Right atrium auricular region (tissue), 2 donors: Measurements from ENCODE around the gene IRF9. TPM values are rescaled to one million over a fixed set of nuclear protein-coding genes. Genes with fewer than 3 reads are reported as not detected.

ENCODE experiments used
- DNase-seq: peaks from one replicate; pipeline ENCODE4 v3.0.0-alpha.2; 2019; ENCODE audit warnings: low spot score
- H3K27ac ChIP-seq, 2 donors: fragments of 200-600 bp; sonication (generic); 1 replicate in 1 of 2; 2 replicates in 1 of 2; pipeline ENCODE4 v1.5.1; 2016 to 2019
- H3K27me3 ChIP-seq, 2 donors: fragments of 200-600 bp; sonication (generic); one replicate each; pipeline versions ENCODE4 v1.5.1 to v1.6.0; 2017 to 2019
- H3K36me3 ChIP-seq: fragments of 200-600 bp; sonication (generic); one replicate; pipeline ENCODE4 v1.5.1; 2016
- H3K4me1 ChIP-seq, 2 donors: fragments of 200-600 bp; sonication (generic); one replicate each; pipeline versions ENCODE4 v1.5.1 to v1.6.0; 2017 to 2019
- H3K4me3 ChIP-seq, 2 donors: fragments of 200-600 bp; sonication (generic); 1 replicate in 1 of 2; 2 replicates in 1 of 2; pipeline ENCODE4 v1.5.1; 2017 to 2019; ENCODE audit warnings: mild to moderate bottlenecking in 1 of 2, moderate library complexity in 1 of 2
- H3K9me3 ChIP-seq, 2 donors: fragments of 200-600 bp; sonication (generic); one replicate each; pipeline ENCODE4 v1.5.1; 2019
- CTCF ChIP-seq, 2 donors: fragments of 200-600 bp; sonication (generic); IDR thresholded peaks; one replicate each; pipeline ENCODE4 v1.5.1; 2019; ENCODE audit warnings: antibody characterized with exemption in 2 of 2
- total RNA-seq, 2 donors: library from RNA; depleted of rRNA; stranded (reverse); fragments of >200 nt; gene quantifications; one replicate each; pipeline ENCODE4 v1.1.0, GENCODE V29; 2016

IRF9 gene
- total RNA-seq, 2 donors from 2014 or later = 29.2 to 33.1 TPM

- Histone ChIP-seq H3K4me1 (peaks cover 0 to 61% of the 10 kb centered on the region in 2 donors), H3K27ac (peak overlapping the region in 1 of 2 donors; percentile 94), H3K27me3 (no peaks in the 10 kb centered on the region), H3K4me3 (no peak overlapping the region), H3K36me3 (peaks cover 19% of the 10 kb centered on the region), H3K9me3 (no peaks in the 10 kb centered on the region)
- no peak for TF ChIP-seq CTCF (IDR thresholded peaks at IDR 0.05)
- no peak for DNase-seq
Observed at GRCh38 chr14:24137529-24138395, 23.3 kb upstream of the IRF9 start.

DNA sequence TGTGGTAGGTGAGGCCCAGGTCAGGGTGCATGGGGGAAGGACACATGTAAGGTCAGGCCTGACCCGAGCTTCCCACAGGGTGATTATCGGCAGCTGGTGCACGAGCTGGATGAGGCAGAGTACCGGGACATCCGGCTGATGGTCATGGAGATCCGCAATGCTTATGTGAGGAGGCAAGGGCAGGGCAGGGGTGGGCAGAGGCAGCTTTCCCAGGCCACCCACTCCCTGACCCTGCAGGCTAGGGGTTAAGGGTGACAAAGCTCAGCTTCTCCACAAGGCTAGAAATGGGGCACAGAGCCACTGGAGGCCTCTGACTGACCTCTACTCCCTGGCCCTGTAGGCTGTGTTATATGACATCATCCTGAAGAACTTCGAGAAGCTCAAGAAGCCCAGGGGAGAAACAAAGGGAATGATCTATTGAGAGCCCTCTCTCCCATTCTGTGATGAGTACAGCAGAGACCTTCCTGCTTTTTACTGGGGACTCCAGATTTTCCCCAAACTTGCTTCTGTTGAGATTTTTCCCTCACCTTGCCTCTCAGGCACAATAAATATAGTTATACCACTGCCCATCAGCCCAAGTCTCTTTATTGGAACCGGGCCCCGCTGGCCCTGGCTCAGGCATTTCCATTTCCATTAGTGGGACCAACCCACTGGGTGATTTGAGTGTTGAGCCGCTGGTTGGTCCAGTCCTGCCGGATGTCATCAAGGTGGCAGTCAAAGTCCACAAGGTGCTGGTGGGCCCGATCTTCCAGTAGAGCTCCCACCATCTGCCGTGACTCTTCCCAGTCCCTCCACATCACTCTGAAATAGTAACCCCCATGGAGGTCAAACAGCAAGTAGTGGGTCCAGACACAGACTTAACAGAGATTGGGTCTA, 22.4 kb upstream of the IRF9 start:
- no peak for DNase-seq
- Histone ChIP-seq H3K36me3 (peaks cover 19% of the 10 kb centered on the region), H3K4me3 (no peak overlapping the region), H3K27me3 (no peaks in the 10 kb centered on the region), H3K27ac (peak overlapping the region in 1 of 2 donors; percentile 16), H3K9me3 (no peaks in the 10 kb centered on the region), H3K4me1 (peaks cover 0 to 57% of the 10 kb centered on the region in 2 donors)
- no peak for TF ChIP-seq CTCF (IDR thresholded peaks at IDR 0.05)

DNA sequence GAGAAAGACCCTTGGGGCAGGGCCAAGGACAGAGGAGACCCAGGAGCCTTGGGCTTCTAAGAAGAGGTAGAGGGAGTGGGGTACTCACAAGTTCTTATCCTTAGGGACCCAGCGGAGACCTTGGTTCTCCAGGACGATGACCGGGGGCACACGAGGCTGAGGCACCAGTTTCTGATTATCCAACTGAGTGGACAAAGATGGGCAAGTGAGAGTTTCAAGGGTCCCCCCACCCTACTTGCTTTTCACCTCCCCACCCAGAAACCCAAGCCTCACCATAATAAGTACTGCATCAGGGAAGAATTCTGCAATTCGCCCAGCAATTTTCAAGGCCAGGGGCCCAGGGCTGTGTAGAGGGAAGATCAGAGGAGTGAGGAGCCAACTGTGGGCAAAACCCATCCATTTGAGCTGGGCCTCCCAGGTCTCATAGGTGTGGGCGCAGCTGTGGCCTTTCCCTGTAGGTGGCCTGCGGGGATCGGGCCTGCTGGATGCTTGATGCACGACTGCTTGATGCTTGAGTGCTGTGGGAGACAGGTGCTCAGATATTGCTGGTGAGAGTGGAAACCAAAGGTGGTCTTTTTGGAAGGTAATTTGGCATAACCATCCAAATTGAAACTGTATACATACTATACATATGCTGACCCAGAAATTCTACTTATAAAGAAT, 21.7 kb upstream of the IRF9 start:
- Histone ChIP-seq H3K27ac (no peak overlapping the region), H3K4me1 (peaks cover 0 to 57% of the 10 kb centered on the region in 2 donors), H3K36me3 (peaks cover 19% of the 10 kb centered on the region), H3K9me3 (no peaks in the 10 kb centered on the region), H3K27me3 (no peaks in the 10 kb centered on the region), H3K4me3 (no peak overlapping the region)
- DNase-seq = no peak
- no peak for TF ChIP-seq CTCF (IDR thresholded peaks at IDR 0.05)

DNA sequence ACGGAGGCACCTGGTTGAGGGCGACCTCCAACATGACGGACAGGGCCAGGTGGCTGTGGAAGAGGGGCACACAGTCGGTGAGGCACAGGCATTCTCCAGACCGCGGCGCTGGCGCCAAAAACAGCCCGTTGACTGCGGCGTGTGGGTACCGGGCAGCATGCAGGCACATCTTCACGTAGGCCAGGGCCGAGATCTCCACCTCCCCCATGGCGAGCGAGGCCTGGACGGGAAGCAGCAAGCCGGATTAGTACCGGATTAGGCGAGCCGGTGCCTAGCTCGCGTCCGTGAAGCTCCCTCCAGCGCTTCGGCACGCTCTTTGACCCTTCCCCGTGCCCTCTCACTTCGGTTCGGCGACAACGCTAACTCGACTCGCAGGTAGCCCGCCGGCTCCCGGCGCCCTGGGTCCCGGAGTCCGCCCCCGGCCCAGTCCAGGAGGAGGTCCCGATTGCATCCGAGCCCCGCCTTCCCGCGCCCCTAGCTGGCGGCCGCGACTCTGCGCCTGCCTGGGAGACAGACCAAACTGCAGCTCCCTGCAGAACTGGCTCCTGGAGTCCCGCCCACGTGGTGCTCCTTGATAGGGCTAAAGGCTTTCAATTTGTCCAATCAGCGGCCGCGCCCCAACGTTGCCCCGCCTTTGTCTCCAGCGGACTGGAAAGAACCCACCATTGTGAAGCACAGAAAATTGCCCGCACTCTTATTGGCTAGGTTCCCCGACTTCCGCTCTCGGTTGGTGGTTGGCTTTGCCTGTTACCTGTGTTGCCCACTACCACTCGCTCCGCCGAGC, 19.8 kb upstream of the IRF9 start, which contains the start of gene EMC9:
Gene EMC9, minus strand, starts transcription at position 495 of the 784 bp plus-strand sequence. Its CDS starts 287 bp downstream, at position 208.
- H3K4me3 ChIP-seq = peak within 1 kb of the TSS; percentile 82 to 87
- H3K36me3 ChIP-seq = peaks cover 19% of the 10 kb centered on the region
- DNase-seq = peak; percentile 100
- H3K9me3 ChIP-seq = no peaks in the 10 kb centered on the region
- H3K4me1 ChIP-seq = peaks cover 0 to 62% of the 10 kb centered on the region in 2 donors
- peak; percentile 45 to 66 for TF ChIP-seq CTCF (IDR thresholded peaks at IDR 0.05)
- H3K27me3 ChIP-seq = no peaks in the 10 kb centered on the region
- H3K27ac ChIP-seq = peak within 1 kb of the TSS; percentile 93 to 95

DNA sequence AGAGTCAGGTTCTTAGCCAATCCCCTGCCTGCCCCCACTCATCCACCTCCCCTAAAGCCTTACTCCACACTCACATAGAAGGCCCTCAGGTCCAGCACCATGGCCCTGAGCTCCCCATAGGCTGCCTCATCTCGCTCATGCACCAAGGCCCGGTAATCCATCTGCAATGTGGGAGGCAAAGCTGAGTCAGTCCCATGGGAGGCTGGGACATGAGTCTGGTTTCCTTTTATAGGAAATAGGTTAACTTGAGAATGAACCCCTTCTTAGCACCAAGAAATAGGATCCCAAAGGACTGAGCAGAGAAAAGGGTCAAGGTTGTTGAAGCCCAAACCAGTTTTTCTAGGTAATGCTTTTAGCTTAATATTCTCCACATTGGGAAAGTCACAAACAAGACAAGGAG, 17.6 kb upstream of the IRF9 start:
- no peak for DNase-seq
- Histone ChIP-seq H3K4me3 (no peak overlapping the region), H3K27ac (no peak overlapping the region), H3K4me1 (peaks cover 0 to 52% of the 10 kb centered on the region in 2 donors), H3K9me3 (no peaks in the 10 kb centered on the region), H3K36me3 (peaks cover 10% of the 10 kb centered on the region), H3K27me3 (no peaks in the 10 kb centered on the region)
- TF ChIP-seq CTCF (IDR thresholded peaks at IDR 0.05) = no peak
